ENCODE data around the gene ADAMTS10. TPM values are rescaled to one million over a fixed set of nuclear protein-coding genes. Genes with fewer than 3 reads are reported as not detected.

The ADAMTS10 gene
- total and polyA plus RNA-seq, 2 of the 13 experiments (the other 11 are each of a cell fraction or from before 2014, with no cell fraction given), result 0.49 to 1.7 TPM

DNA sequence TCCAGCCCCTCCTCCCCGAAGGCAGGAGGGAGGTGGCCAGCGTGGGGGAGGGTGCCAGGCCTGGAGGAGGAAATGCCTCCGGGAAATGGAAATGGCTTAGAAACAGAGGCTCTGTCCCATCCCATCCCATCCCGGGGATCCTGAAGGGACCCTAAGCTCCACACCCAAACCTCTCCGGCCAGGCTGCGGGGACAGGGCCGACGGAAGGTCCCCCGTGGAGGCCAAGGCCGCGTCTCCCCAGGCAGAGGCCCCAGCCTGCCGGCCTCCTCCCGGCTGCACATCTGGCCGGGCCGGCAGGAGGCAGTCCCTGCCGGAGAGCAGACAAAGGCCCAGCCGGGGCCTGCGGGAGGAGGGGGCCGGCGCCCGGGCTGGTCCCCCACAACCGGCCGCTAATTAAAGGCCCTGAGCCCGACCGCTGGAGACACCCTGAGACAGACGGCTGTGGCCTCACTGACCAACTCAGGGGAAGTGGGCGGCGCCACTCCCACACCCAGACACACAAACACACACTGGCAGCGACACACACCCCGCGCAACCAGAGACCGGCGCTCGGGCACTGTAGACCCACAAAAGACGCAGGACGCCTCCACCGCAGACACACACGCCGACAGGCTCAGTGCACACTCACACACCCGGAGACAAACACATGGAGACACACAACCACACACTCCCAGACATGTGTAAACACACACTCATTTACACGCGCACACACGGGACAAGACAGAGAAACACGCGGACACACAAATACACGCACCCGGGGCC, 1.1 kb downstream of the ADAMTS10 start (continued):
- TF ChIP-seq POLR2A (IDR thresholded peaks at IDR 0.05; ENCODE audit: insufficient read depth in 1 of 2, low read depth in 2 of 2, low read length in 2 of 2) (no peak), ZNF253 (CRISPR knock-in tag; IDR thresholded peaks at IDR 0.05; ENCODE audit: borderline replicate concordance) (no peak), KDM5A (IDR thresholded peaks at IDR 0.05; ENCODE audit: borderline replicate concordance, low read length) (no peak), MIER2 (CRISPR knock-in tag; IDR thresholded peaks at IDR 0.05) (no peak), SALL2 (CRISPR knock-in tag; IDR thresholded peaks at IDR 0.05) (no peak), BHLHE40 (IDR thresholded peaks at IDR 0.05; ENCODE audit: low read length) (no peak), SSRP1 (CRISPR knock-in tag; IDR thresholded peaks at IDR 0.05) (no peak), LCORL (IDR thresholded peaks at IDR 0.05) (no peak), LCORL (CRISPR knock-in tag; IDR thresholded peaks at IDR 0.05) (0 out of 2 replicates have a peak, but pooled peaks have one; percentile 14), ARID2 (CRISPR knock-in tag; IDR thresholded peaks at IDR 0.05; ENCODE audit: borderline replicate concordance) (0 out of 2 replicates have a peak, but pooled peaks have one; percentile 11), ZNF644 (CRISPR knock-in tag; IDR thresholded peaks at IDR 0.05; ENCODE audit: low read depth) (no peak), MAFK (conservative IDR thresholded peaks at IDR 0.05 in 1 of 2, IDR thresholded peaks at IDR 0.05 in 1 of 2; ENCODE audit: low read length in 2 of 2) (no peak), DNMT3B (CRISPR knock-in tag; conservative IDR thresholded peaks at IDR 0.05) (no peak), HNF4G (IDR thresholded peaks at IDR 0.05; ENCODE audit: borderline replicate concordance, low read depth, low read length) (no peak), HNF4G (CRISPR knock-in tag; IDR thresholded peaks at IDR 0.05; ENCODE audit: borderline replicate concordance, low read depth) (no peak), ZSCAN31 (CRISPR knock-in tag; IDR thresholded peaks at IDR 0.05; ENCODE audit: low read depth) (no peak), FLYWCH1 (CRISPR knock-in tag; IDR thresholded peaks at IDR 0.05) (no peak)
- TF ChIP-seq, protein P1, sequence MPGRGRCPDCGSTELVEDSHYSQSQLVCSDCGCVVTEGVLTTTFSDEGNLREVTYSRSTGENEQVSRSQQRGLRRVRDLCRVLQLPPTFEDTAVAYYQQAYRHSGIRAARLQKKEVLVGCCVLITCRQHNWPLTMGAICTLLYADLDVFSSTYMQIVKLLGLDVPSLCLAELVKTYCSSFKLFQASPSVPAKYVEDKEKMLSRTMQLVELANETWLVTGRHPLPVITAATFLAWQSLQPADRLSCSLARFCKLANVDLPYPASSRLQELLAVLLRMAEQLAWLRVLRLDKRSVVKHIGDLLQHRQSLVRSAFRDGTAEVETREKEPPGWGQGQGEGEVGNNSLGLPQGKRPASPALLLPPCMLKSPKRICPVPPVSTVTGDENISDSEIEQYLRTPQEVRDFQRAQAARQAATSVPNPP (CRISPR knock-in tag; IDR thresholded peaks at IDR 0.05), result no peak
- TF ChIP-seq, protein P2, sequence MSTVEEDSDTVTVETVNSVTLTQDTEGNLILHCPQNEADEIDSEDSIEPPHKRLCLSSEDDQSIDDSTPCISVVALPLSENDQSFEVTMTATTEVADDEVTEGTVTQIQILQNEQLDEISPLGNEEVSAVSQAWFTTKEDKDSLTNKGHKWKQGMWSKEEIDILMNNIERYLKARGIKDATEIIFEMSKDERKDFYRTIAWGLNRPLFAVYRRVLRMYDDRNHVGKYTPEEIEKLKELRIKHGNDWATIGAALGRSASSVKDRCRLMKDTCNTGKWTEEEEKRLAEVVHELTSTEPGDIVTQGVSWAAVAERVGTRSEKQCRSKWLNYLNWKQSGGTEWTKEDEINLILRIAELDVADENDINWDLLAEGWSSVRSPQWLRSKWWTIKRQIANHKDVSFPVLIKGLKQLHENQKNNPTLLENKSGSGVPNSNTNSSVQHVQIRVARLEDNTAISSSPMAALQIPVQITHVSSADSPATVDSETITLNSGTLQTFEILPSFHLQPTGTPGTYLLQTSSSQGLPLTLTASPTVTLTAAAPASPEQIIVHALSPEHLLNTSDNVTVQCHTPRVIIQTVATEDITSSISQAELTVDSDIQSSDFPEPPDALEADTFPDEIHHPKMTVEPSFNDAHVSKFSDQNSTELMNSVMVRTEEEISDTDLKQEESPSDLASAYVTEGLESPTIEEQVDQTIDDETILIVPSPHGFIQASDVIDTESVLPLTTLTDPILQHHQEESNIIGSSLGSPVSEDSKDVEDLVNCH (CRISPR knock-in tag; IDR thresholded peaks at IDR 0.05), result no peak
- TF ChIP-seq, protein P3, sequence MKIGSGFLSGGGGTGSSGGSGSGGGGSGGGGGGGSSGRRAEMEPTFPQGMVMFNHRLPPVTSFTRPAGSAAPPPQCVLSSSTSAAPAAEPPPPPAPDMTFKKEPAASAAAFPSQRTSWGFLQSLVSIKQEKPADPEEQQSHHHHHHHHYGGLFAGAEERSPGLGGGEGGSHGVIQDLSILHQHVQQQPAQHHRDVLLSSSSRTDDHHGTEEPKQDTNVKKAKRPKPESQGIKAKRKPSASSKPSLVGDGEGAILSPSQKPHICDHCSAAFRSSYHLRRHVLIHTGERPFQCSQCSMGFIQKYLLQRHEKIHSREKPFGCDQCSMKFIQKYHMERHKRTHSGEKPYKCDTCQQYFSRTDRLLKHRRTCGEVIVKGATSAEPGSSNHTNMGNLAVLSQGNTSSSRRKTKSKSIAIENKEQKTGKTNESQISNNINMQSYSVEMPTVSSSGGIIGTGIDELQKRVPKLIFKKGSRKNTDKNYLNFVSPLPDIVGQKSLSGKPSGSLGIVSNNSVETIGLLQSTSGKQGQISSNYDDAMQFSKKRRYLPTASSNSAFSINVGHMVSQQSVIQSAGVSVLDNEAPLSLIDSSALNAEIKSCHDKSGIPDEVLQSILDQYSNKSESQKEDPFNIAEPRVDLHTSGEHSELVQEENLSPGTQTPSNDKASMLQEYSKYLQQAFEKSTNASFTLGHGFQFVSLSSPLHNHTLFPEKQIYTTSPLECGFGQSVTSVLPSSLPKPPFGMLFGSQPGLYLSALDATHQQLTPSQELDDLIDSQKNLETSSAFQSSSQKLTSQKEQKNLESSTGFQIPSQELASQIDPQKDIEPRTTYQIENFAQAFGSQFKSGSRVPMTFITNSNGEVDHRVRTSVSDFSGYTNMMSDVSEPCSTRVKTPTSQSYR (CRISPR knock-in tag; IDR thresholded peaks at IDR 0.05; ENCODE audit: borderline replicate concordance), result peak; percentile 58; the same call in 1 of the 2 replicates
- TF ChIP-seq, protein P4, sequence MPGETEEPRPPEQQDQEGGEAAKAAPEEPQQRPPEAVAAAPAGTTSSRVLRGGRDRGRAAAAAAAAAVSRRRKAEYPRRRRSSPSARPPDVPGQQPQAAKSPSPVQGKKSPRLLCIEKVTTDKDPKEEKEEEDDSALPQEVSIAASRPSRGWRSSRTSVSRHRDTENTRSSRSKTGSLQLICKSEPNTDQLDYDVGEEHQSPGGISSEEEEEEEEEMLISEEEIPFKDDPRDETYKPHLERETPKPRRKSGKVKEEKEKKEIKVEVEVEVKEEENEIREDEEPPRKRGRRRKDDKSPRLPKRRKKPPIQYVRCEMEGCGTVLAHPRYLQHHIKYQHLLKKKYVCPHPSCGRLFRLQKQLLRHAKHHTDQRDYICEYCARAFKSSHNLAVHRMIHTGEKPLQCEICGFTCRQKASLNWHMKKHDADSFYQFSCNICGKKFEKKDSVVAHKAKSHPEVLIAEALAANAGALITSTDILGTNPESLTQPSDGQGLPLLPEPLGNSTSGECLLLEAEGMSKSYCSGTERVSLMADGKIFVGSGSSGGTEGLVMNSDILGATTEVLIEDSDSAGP (CRISPR knock-in tag; IDR thresholded peaks at IDR 0.05; ENCODE audit: borderline replicate concordance), result peak; percentile 51; the same call in 1 of the 2 replicates
- TF ChIP-seq, protein P5, sequence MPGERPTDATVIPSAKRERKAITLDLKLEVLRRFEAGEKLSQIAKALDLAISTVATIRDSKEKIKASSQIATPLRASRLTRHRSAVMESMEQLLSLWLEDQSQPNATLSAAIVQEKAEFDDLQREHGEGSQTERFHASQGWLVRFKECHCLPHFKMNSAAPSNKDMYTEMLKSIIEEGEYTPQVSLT (CRISPR knock-in tag; IDR thresholded peaks at IDR 0.05; ENCODE audit: borderline replicate concordance, low read depth), result no peak

All from HepG2 (cell line).